Measurements from ENCODE around the gene GNPTG.

- TF ChIP-seq POLR2A (IDR thresholded peaks at IDR 0.05; ENCODE audit: insufficient read depth in 1 of 2, low read depth in 2 of 2, low read length in 2 of 2) (no peak), JUN (CRISPR knock-in tag; IDR thresholded peaks at IDR 0.05) (no peak), FOXO1 (CRISPR knock-in tag; IDR thresholded peaks at IDR 0.05) (no peak), ZNF282 (IDR thresholded peaks at IDR 0.05; ENCODE audit: partially characterized antibody) (no peak), RAD21 (CRISPR knock-in tag; IDR thresholded peaks at IDR 0.05) (no peak)
- TF ChIP-seq, protein P1, sequence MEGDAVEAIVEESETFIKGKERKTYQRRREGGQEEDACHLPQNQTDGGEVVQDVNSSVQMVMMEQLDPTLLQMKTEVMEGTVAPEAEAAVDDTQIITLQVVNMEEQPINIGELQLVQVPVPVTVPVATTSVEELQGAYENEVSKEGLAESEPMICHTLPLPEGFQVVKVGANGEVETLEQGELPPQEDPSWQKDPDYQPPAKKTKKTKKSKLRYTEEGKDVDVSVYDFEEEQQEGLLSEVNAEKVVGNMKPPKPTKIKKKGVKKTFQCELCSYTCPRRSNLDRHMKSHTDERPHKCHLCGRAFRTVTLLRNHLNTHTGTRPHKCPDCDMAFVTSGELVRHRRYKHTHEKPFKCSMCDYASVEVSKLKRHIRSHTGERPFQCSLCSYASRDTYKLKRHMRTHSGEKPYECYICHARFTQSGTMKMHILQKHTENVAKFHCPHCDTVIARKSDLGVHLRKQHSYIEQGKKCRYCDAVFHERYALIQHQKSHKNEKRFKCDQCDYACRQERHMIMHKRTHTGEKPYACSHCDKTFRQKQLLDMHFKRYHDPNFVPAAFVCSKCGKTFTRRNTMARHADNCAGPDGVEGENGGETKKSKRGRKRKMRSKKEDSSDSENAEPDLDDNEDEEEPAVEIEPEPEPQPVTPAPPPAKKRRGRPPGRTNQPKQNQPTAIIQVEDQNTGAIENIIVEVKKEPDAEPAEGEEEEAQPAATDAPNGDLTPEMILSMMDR (CRISPR knock-in tag; IDR thresholded peaks at IDR 0.05): no peak
Measured at GRCh38 chr16:1361685-1362360, 10.1 kb downstream of the GNPTG start.
